CD4-positive, alpha-beta T cell treated with Interleukin-15 for 4 hours (primary cell): ENCODE data around the gene TPGS1.

Experiments used
- DNase-seq: peaks from one replicate; pipeline ENCODE4 v3.0.0-alpha.2; 2020; ENCODE audit warnings: low spot score

TPGS1 gene, protein sequence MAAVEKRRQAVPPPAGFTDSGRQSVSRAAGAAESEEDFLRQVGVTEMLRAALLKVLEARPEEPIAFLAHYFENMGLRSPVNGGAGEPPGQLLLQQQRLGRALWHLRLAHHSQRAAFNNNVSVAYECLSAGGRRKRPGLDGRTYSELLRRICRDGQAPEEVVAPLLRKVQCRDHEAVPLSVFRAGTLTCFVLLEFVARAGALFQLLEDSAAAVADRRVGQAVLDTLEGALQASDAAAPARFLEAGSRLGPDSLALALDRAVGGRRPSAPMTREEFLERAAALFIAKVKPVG

DNA sequence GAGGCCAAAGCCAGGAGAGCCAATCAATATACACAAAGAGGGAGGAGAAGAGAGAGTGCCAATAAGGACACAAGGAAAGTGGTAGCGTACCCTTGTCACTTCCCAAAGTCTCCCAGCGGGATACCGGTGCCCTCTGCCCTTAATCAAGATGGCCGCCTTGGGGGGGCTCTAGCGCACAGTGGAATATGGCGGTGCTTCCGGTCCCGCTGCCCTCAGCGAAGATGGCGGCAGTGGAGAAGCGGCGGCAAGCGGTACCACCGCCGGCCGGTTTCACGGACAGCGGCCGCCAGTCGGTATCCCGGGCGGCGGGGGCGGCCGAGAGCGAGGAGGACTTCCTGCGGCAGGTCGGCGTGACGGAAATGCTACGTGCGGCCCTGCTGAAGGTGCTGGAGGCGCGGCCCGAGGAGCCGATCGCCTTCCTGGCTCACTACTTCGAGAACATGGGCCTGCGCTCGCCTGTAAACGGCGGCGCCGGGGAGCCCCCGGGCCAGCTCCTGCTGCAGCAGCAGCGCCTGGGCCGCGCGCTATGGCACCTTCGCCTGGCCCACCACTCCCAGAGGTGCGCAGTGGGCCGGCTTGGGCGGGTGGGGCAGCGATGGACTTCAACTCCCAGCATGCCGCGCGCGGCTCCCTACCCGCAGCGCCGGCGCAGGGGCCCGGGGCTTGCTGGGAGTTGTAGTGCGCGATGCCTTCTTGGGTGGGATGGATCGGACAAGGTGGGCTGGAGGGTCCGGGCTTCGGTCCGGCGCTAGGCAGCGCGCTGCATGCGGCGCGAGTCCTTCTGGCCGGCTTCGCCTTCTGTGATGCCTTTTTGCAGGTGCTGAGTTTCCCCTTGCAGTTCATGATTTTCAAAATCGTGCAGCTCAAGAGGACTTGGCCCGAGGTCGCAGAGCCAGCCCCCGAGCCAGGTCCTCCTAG is at the start of gene TPGS1:
TPGS1 (plus strand) TSS at position 212 of the 918 bp plus-strand sequence; CDS start at position 222, 10 bp downstream.
- DNase-seq, result peak; percentile 71

DNA sequence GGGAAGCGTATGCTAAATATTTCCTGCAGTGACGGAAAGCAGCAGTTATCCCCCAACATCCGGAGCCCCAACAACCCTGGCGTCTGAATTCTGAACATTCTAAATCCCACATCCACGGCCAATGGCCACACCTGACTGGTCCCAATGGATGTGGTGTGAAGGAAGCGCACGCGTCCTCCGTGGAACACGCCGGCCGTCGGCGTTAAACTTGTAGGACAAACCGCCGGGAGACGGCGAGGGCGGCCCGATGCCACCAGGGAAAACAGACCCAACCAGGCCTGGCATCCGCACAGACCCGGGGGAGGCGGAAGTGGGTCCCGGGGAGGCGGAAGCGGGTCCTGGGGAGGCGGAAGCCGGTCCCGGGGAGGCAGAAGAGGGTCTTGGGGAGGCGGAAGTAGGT is 49.7 kb upstream of the TPGS1 start:
- DNase-seq, result no peak

DNA sequence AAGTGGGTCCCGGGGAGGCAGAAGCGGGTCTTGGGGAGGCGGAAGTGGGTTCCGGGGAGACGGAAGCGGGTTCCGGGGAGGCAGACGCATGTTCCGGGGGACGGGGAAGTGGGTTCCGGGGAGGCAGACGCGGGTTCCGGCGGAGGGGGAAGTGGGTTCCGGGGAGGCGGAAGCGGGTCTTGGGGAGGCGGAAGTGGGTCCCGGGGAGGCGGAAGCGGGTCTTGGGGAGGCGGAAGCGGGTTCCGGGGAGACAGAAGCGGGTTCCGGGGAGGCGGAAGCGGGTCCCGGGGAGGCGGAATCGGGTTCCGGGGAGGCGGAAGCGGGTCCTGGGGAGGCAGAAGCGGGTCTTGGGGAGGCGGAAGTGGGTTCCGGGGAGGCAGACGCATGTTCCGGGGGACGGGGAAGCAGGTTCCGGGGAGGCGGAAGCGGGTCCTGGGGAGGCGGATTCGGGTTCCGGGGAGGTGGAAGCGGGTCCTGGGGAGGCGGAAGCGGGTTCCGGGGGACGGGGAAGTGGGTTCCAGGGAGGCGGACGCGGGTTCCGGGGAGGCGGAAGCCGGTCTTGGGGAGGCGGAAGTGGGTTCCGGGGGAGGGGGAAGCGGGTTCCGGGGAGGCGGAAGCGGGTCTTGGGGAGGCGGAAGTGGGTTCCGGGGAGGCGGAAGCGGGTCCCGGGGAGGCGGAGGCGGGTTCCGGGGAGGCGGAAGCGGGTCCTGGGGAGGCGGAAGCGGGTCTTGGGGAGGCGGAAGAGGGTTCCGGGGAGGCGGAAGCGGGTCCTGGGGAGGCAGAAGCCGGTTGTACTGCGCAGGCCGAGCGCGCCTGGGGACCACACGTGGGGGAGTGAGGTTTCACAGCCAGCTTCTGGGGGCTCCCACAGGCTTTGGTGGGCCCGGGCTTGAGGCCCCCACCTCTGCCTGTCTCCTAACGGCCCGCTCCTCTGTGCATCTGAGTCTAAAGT is 48.9 kb upstream of the TPGS1 start:
- no peak for DNase-seq

DNA sequence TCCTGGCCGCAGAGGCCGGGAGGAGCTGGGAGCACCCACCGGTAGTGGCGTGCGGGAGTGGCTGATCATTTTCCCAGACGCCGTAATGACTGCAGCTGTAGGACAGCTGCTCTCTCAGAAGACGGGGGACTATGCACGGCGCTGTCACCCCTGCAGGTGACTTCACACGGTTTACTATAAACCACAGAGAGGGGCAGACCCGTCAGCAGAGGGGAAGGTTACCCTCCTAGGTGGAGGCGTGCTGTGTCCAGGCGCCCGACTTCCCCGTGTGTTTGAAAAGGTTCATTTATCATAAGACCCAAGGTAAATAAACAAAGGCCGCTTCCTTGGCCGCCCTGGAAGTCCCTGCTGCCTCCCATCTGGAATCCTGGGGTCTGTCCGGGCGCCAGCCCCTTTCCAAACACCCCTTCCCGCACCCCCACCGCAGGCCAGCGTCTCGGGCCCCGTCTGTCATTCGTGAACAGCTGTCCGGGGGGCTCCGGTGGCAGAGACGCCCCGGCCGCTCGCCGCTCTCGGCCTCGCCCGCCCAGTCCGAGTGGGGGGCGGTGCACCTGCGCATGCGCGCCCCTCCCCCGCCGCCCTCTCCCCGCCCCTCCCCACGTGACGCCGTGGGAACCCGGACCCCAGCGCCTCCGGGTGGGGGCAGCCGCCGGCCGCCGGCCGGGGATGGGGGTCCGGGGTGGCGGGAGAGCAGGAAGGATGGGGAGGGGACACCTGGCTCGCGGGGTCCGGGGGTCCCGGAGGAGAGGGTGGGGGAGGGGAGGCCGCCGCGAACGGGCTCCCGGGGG is 47.4 kb upstream of the TPGS1 start:
- no peak for DNase-seq

DNA sequence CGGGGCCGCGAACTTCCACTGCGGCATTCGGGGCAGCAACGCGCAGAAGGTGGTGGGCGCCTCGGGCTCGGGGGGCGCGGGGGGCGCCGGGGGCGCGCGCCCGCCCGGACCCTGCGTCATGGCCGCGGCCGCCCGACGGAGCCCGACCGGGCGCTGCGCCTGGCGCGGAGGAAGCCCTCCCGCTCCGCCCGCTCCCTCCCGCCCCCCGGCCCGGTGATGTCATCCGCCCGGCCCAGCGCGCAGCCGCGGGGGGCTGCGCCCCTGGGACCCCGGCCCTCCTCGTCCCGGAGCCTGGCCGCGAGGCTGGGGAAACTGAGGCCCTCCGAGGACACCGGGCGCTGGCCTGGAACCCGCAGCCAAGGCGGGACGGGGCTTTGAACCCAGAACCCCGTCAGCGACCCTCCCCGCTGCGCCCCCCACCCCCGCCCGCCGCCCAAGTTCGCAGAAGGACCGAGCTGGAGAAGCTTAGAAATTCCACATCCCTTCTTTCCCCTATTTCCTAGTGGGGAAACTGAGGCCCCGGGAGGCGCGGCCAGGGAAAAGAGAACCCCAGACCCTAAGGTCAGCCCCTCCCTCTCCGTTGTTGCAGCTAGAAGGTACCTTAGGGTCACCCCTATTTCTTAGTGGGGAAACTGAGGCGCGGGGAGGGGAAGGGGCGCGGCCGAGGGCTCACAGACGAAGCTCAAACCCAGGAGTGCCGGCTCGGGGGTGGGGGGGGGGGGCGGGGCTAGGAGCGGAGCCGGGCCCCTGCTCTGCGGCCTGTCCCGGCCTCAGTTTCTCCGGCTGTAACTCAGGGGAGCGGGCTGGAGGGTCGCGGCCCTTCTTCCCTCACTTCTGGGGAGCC is 46.2 kb upstream of the TPGS1 start, which contains the start of gene SHC2:
SHC2 (minus strand) TSS at position 157 of the 844 bp plus-strand sequence; CDS start at position 120, 37 bp downstream.
- no peak for DNase-seq

DNA sequence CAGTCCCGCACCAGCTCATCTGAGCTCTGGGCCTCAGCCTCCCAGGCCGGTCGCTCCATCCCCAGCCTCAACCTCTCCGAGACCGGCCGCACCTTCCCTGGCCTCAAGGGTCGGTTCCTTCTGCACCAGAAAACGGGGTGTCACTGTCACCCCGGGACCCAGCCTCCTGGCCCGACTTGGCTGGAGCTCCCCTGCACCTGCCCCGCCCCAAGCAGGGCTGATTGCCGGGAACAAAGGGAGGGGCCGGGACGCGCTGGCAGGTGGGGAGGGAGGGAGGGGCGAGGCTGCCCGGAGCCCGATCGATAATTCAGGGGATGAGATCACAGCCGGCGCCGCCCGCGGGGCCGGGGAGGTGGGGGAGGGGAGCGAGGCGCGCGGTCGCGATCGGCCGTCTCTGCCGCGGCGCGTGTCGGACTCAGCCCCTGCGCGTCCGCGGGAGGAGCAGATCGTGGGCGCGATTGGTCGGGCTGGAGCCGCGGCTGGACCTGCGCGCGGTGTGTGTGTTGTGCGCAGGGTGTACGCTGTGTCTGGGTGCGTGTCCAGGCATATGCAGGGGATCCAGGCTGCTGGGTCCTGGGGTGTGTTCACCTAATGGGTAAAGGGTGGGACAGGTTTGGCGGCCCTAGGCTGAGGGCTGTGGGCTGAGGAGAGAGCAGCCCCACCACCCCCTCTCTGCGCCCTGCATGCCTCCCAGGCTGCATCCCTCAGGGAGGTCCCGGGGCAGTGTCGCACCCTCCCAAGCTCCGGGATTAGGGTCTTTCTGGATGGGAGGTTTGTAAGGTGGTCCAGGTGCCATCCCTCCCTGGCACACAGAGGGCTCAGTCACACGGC is 45.4 kb upstream of the TPGS1 start:
- DNase-seq, result no peak

DNA sequence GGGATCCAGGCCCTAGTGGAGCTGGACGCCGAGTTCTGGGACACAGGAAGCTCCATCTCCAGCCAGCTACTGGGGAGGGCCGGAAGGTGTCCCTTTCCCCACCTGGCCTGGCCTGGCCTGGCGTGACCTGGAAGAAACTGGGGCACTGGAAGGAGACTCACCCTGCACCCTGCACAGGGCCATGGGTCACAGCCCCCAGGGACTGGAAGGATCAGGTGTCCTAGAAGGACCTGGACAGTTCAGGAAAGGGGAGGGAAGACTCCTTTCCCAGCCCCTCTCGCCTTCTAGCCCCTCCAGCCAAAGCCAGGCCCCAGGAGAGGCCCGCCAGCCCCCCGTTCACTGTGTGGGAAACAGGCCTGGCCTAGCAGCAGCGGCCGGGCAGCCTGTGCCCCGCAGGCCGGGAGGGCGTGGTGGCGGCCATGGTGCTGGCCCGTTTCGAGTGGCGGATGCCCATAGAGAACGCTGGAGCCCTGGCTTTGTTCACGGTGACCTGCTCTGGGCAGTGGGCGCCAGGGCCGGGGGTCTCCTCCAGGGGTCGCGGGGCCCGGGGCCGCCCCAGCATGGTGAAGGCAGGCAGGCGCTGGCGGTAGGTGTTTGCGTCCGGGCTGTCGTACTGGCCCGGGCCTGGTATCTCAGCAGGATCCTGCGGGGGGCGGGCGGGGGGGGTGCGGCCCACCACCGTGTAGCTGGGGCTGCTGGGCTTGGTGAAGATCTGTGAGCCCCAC is 43.7 kb upstream of the TPGS1 start:
- DNase-seq, result no peak

DNA sequence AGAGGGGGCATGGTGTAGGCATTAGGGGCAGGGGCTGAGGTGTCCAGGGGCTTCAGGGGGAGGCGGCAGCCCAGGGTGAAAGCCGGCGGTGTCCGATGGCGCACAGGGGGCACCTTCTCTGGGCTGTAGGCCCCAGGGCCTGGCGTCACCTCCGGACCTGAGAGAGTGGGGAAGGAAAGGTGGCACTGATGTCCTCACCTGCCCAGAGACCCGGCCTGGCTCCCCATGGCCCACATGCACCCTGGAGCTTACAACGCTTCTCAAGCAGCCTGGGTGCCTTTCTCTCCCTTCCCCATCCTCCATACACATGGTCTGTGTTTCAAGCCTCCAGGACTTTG is 43.1 kb upstream of the TPGS1 start:
- DNase-seq, result no peak

DNA sequence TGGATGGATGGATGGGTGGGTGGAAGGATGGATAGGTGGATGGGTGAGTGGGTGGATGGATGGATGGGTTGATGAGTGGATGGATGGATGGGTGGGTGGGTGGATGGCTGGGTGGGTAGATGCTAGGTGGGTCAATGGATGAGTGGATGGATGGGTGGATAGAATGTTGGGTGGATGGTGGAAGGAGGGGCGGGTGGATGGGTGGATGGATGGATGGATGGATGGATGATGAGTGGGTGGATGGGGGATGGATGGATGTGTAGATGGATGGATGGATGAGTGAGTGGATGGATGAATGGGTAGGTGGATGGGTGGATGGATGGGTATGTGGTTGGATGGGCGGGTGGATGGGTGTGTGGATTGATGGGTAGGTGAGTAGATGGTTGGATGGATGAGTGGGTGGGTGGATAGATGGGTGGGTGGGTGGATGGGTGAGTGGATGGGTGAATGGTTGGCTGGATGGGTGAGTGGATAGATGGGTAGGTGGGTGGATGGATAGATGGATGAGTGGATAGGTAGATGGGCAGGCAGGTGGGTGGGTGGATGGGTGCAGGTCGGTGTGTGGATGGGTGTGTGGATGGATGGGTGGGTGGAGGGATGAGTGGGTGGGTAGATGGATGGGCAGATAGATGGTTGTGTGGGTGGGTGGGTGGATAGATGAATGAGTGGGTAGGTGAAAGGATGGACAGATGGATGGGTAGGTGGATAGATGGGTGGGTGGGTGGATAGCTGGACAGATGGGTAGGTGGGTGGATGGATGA is 42.1 kb upstream of the TPGS1 start:
- no peak for DNase-seq

DNA sequence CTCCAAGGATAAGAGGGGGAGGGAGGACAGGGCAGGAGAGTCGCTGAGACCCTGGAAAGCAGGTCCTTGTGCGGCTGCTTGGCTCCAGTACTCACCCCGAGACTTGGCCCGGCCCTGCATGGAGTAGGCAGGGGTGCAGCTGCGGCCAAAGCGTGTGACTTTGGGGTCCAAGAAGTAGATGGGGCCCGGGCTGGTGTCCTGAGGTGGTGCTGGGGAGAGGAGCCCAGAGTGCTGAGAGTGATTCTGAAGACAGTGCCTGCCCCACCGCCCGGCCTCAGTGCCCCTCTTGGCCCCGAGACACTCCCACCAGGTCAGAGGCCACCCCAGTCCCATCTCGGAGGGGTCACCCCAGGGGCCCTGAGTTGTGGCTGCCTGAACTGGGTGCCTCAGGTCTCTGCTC is 39.7 kb upstream of the TPGS1 start:
- no peak for DNase-seq

DNA sequence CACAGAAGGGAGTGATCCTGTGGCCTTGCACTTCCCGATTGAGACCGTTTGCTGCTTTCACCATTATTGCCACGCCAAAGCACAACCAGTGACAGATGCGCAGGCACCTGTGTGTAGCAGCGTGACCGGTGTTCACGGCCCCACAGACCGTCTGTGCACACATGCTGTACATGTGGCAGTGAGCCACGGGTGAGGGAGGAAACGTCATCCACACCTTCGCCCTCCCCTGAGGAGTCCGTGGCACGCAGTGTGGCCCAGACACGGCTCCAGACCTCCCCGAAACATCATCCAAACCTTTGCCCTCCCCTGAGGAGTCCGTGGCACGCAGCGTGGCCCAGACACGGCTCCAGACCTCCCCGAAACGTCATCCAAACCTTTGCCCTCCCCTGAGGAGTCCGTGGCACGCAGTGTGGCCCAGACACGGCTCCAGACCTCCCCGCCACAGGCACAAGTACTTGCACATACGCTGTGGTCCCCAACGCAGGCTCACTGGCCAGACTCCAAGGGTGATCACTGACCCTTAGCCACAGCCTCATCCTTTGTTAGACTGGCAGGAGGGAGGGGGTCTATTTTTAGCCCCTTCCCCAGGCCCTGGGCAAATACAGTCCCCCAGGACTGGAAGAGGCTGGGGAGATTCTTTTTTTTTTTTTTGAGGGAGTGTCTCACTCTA is 38.6 kb upstream of the TPGS1 start:
- DNase-seq, result no peak

DNA sequence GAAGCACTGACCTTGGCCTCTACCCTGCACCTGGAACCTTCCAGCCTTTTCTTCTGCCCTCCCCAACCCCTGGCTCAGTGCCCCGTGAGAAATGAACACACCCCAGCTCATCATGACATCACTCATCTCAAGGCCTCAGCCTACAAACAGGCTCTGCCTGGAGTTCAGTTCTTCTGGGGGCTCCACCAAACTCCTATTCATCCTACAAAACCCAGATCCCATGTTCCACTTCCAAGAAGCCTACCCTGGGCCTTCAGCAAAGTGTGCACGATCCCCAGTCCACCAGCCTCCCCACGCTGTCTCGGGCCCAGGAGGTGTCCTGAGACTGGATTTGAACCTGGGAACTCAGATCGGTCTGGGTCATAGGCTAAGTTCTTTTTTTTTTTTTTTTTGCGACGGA is 37.5 kb upstream of the TPGS1 start:
- DNase-seq, result no peak

DNA sequence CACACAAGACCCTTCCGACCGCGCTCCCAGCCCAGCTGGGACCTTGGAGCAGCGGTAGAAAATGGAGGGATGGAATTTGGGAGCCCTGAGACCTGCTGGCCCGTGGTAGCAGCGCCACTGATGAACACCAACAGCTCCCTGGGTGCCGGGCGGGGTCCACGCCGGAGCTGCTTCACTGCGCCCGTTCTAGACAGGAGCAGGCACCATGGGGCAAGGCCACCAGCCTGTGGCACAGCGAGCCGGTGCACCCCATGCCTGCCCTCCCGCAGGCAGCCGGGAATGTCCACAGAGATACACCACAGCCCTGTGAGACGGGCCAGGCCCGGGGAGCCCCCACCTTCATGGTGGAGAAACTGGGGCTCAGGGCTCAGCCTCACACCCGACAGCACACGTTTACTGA is 36.6 kb upstream of the TPGS1 start:
- DNase-seq, result no peak

DNA sequence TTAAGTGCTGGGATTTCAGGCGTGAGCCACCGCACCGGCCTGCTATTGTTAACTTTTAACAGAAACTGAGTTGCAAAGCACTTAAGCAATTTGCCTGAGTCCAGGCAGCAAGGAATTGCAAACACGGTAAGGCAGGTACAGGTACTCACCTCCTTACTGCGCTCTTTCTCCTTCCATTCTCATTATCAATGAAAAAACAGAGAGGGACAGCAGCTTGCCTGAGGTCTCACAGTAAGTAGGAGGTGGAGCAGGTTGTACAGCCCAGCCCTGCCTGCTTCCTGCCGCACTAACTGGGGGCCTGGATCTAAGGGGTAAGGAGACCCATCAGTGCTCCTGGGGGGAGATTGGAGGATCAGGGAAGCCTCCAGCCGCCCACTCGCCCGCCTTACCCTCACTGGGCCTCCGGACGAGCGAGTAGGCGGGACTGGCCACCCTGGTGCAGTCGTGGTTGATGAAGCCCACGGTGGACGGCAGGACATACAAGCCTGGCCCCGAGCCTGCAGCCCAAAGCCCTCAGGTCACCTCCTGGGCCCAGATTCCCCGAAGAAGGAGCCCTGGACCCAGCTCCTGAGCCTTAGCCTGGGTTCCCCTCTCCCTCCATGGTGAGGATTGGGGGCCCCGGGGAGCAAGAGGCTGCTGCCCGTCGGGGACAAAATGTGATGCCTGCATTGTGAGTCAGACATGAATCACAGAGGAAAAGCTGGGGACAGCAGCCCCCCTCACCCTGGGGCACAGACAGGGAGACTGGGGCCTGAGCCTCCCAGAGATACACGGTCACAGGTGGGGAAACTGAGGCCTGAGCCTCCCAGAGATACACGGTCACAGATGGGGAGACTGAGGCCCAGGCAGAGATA is 35.1 kb upstream of the TPGS1 start:
- no peak for DNase-seq

DNA sequence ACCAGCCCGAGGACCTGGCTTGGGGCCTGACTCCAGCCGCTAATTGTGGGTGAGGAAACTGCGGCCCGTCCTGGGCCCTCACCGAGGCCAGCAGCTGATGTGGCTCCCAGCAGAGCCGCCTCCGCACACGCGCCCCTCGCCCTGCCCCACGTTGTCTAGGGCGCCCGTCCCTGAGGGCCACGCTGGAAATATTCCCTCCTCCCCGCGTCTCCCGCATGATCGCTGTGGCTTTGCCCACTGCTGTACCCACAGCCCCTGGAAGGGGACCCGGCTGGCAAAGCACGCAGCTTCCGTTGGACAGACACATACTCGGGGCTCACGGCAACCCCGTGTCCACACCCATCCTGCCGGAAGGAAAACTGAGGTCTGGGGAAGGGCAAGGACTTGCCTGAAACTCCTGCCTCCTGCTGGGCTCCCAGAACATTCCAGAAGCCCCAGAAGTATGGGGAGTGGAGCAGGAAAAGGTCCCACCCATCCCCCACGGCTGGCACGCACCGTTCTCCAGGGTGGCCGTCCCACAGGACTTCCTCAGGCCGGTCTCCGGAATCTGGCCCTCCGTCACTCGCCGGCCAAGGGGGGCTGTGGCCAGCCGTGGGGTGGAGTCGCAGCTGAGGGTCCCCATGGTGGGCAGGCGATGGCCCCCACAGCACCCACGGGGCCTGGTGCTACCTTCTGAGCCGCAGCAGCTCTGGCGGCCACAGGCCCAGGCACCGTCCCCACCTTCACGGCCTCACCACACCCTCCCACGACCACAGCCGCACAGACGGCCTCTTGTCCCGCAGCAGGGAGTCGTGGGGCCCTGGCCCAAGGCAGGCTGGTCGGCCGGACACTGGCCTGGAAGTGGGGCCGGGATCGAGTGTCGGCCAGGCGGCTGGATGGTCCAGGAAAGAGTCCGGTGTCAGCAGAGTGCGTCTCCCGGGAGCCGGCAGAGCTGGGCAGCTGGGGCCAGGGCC is 32.9 kb upstream of the TPGS1 start:
- DNase-seq, result no peak
